ES-I3 (cell line): ENCODE measurements around the gene SCG5.
A peak's percentile ranks its signal among the peaks of the same experiment; 100 is the strongest.

Source experiments
- H3K36me3 ChIP-seq: 2 replicates; pipeline ENCODE4 v1.6.1; 2013; ENCODE audit warnings: mild to moderate bottlenecking, low read length, control low read depth, moderate library complexity; ENCODE audit not compliant: insufficient read depth
- H3K4me1 ChIP-seq: 2 replicates; pipeline ENCODE4 v1.6.1; 2013; ENCODE audit warnings: mild to moderate bottlenecking, control low read depth, low read length; ENCODE audit not compliant: insufficient read depth
- H3K9ac ChIP-seq: 2 replicates; pipeline ENCODE4 v1.6.1; 2013; ENCODE audit warnings: low read depth, mild to moderate bottlenecking, low read length, moderate library complexity
- H3K9me3 ChIP-seq: 2 replicates; pipeline ENCODE4 v1.6.1; 2013; ENCODE audit warnings: mild to moderate bottlenecking, low read length, moderate library complexity; ENCODE audit not compliant: control insufficient read depth, insufficient read depth

The SCG5 gene

GRCh38 chr15:32716915-32717425, 75.5 kb downstream of the SCG5 start:
- peak overlapping the region; percentile 80; the same call in 1 of the 2 replicates for H3K9ac ChIP-seq
- no peaks in the 10 kb centered on the region for H3K36me3 ChIP-seq
- H3K9me3 ChIP-seq, result no peaks in the 10 kb centered on the region
- H3K4me1 ChIP-seq, result peaks cover 6% of the 10 kb centered on the region

- peak within 1 kb of the TSS; percentile 80 for H3K9ac ChIP-seq
Measured at GRCh38 chr15:32717426-32718226, 76.1 kb downstream of the SCG5 start, which contains the start of gene GREM1. Gene GREM1, plus strand, starts transcription at chr15:32718004. Its CDS starts 12,687 bp downstream, at chr15:32730691.

GRCh38 chr15:32718227-32718820, 76.8 kb downstream of the SCG5 start:
- no peaks in the 10 kb centered on the region for H3K9me3 ChIP-seq
- H3K4me1 ChIP-seq, result no peaks in the 10 kb centered on the region; the same call in none of the 2 replicates
- H3K9ac ChIP-seq, result peak overlapping the region; percentile 80
- no peaks in the 10 kb centered on the region for H3K36me3 ChIP-seq

More at GRCh38 chr15:32717426-32718226, 76.1 kb downstream of the SCG5 start, which contains the start of gene GREM1:
- Histone ChIP-seq H3K9me3 (no peaks in the 10 kb centered on the region), H3K36me3 (no peaks in the 10 kb centered on the region), H3K4me1 (no peaks in the 10 kb centered on the region; the same call in none of the 2 replicates)

GRCh38 chr15:32718821-32719716, 77.6 kb downstream of the SCG5 start:
- H3K9ac ChIP-seq, result peak overlapping the region; percentile 80

GRCh38 chr15:32721596-32721995, 80.1 kb downstream of the SCG5 start:
- Histone ChIP-seq H3K4me1 (no peaks in the 10 kb centered on the region; the same call in 1 of the 2 replicates), H3K9me3 (no peaks in the 10 kb centered on the region), H3K9ac (no peak overlapping the region), H3K36me3 (no peaks in the 10 kb centered on the region)

More at GRCh38 chr15:32718821-32719716, 77.6 kb downstream of the SCG5 start:
- Histone ChIP-seq H3K4me1 (no peaks in the 10 kb centered on the region; the same call in none of the 2 replicates), H3K36me3 (no peaks in the 10 kb centered on the region), H3K9me3 (no peaks in the 10 kb centered on the region)

- H3K9ac ChIP-seq, result no peak overlapping the region
- H3K4me1 ChIP-seq, result no peaks in the 10 kb centered on the region; the same call in 1 of the 2 replicates
- no peaks in the 10 kb centered on the region for H3K36me3 ChIP-seq
- no peaks in the 10 kb centered on the region for H3K9me3 ChIP-seq
Measured at GRCh38 chr15:32722136-32722535, 80.6 kb downstream of the SCG5 start.

- H3K4me1 ChIP-seq, result no peaks in the 10 kb centered on the region; the same call in 1 of the 2 replicates
- no peak overlapping the region for H3K9ac ChIP-seq
- no peaks in the 10 kb centered on the region for H3K9me3 ChIP-seq
- no peaks in the 10 kb centered on the region for H3K36me3 ChIP-seq
Measured at GRCh38 chr15:32723171-32723948, 81.8 kb downstream of the SCG5 start.

- H3K9me3 ChIP-seq, result no peaks in the 10 kb centered on the region
Measured at GRCh38 chr15:32729700-32730395, 88.3 kb downstream of the SCG5 start.

GRCh38 chr15:32730677-32731654, 89.5 kb downstream of the SCG5 start:
- H3K9me3 ChIP-seq, result no peaks in the 10 kb centered on the region
- H3K9ac ChIP-seq, result no peak overlapping the region; the same call in 1 of the 2 replicates
- H3K4me1 ChIP-seq, result peaks cover 15% of the 10 kb centered on the region
- 0 out of 2 replicates have a peak, but pooled peaks cover 4% of the 10 kb centered on the region for H3K36me3 ChIP-seq

More at GRCh38 chr15:32729700-32730395, 88.3 kb downstream of the SCG5 start:
- H3K9ac ChIP-seq, result no peak overlapping the region
- H3K36me3 ChIP-seq, result 0 out of 2 replicates have a peak, but pooled peaks cover 4% of the 10 kb centered on the region
- peaks cover 15% of the 10 kb centered on the region for H3K4me1 ChIP-seq

GRCh38 chr15:32732574-32733157, 91.2 kb downstream of the SCG5 start:
- H3K36me3 ChIP-seq, result 0 out of 2 replicates have a peak, but pooled peaks cover 4% of the 10 kb centered on the region
- no peaks in the 10 kb centered on the region for H3K9me3 ChIP-seq
- H3K9ac ChIP-seq, result no peak overlapping the region
- peaks cover 15% of the 10 kb centered on the region for H3K4me1 ChIP-seq

- H3K9me3 ChIP-seq, result no peaks in the 10 kb centered on the region
- peaks cover 15% of the 10 kb centered on the region for H3K4me1 ChIP-seq
- 0 out of 2 replicates have a peak, but pooled peaks cover 4% of the 10 kb centered on the region for H3K36me3 ChIP-seq
- H3K9ac ChIP-seq, result no peak overlapping the region
Measured at GRCh38 chr15:32733281-32733680, 91.8 kb downstream of the SCG5 start.
